ENCODE data around the gene FBXO44.

GRCh38 chr1:11650331-11650991 is 4.2 kb upstream of the FBXO44 start:
- TF ChIP-seq CTCF (IDR thresholded peaks at IDR 0.05), result peak; percentile 48 to 88 (median 82)
- TF ChIP-seq POLR2A (IDR thresholded peaks at IDR 0.05), result no peak
